ENCODE results near the gene OPCML.

DNA sequence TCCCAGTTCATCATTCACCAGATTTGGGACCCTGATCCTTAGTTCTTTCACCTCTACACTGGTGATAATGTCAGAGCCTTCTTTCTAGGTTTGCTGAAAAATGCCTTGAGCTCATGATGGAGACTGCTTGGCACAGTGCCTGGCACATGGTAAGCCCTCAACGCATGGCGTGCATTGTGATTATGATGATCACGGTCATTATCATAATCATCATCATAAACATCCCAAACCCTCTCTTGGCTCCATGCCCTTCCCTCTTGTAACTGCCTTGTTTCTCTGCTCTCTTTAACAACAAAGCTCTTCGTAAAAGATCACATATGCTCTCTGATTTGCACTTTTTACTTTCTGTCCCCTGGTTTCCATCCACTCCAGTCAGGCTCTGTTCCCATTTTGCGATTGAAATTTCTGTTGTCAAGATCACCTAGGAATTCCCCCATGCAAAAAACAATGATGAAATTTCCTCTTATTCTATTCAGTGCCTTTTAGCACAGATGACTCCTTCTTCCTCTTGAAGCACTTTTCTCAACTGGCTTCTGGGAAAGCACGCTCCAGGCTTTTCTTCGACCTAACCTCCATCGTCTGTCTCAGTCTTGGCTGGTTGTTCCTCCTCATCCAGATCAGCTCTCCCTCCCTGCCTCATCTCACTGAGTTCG, 479.1 kb downstream of the OPCML start:
- TF ChIP-seq, protein P1, sequence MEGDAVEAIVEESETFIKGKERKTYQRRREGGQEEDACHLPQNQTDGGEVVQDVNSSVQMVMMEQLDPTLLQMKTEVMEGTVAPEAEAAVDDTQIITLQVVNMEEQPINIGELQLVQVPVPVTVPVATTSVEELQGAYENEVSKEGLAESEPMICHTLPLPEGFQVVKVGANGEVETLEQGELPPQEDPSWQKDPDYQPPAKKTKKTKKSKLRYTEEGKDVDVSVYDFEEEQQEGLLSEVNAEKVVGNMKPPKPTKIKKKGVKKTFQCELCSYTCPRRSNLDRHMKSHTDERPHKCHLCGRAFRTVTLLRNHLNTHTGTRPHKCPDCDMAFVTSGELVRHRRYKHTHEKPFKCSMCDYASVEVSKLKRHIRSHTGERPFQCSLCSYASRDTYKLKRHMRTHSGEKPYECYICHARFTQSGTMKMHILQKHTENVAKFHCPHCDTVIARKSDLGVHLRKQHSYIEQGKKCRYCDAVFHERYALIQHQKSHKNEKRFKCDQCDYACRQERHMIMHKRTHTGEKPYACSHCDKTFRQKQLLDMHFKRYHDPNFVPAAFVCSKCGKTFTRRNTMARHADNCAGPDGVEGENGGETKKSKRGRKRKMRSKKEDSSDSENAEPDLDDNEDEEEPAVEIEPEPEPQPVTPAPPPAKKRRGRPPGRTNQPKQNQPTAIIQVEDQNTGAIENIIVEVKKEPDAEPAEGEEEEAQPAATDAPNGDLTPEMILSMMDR (IDR thresholded peaks at IDR 0.05) = no peak
- no peak for TF ChIP-seq EZH2 (IDR thresholded peaks at IDR 0.05; ENCODE audit: borderline replicate concordance, insufficient read depth, low read depth, low read length, poor library complexity, severe bottlenecking)
